IMR-90 (cell line): ENCODE data around the gene COL19A1. TPM values are rescaled to one million over a fixed set of nuclear protein-coding genes. Genes with fewer than 3 reads are reported as not detected.

Experiments used
- ATAC-seq: fragments of 200-7000 bp; cut with Tn5 transposase; 2 replicates; pipeline ENCODE4 v1.9.1; 2020; ENCODE audit warnings: low read depth, mild to moderate bottlenecking, moderate library complexity
- BruUV-seq: library from RNA; stranded (reverse); fragments of 400-500 nt; replicated peaks from 2 replicates; lab custom pipeline; 2021; lab: Mats Ljungman, UMichigan
- CTCF ChIA-PET: fragments of 300-600 bp; formaldehyde crosslinking; extraction: SDS; loops from one replicate; lab custom pipeline; 2021; ENCODE audit warnings: antibody characterized with exemption; lab: Yijun Ruan, JAX
- POLR2A ChIA-PET: fragments of 300-600 bp; sonication (Branson Sonifier 250); formaldehyde crosslinking; loops from one replicate; lab custom pipeline; 2022; ENCODE audit warnings: antibody characterized with exemption; ENCODE audit not compliant: unreplicated experiment; lab: Charles Lee
- DNase-seq: peaks from one replicate; pipeline ENCODE4 v3.0.0; 2013
- H2AFZ ChIP-seq: replicated peaks from 2 replicates; pipeline ENCODE3; 2013; ENCODE audit warnings: low read length, mild to moderate bottlenecking; ENCODE audit not compliant: poor library complexity
- H2AK5ac ChIP-seq: 2 replicates; pipeline ENCODE4 v1.6.1; 2013; ENCODE audit warnings: low read depth, low read length, inconsistent platforms
- H2AK9ac ChIP-seq: replicated peaks from 2 replicates; pipeline ENCODE3; 2013; ENCODE audit warnings: mild to moderate bottlenecking, low read depth, low read length, moderate library complexity; ENCODE audit not compliant: poor library complexity
- H2BK120ac ChIP-seq: 2 replicates; pipeline ENCODE4 v1.6.1; 2013; ENCODE audit warnings: low read depth, low read length, inconsistent platforms
- H2BK15ac ChIP-seq: 3 replicates; pipeline ENCODE4 v1.6.1; 2013; ENCODE audit warnings: low read depth, low read length, inconsistent platforms
- H2BK20ac ChIP-seq: 2 replicates; pipeline ENCODE4 v1.6.1; 2013; ENCODE audit warnings: low read depth, mild to moderate bottlenecking, inconsistent platforms, low read length, moderate library complexity
- H2BK5ac ChIP-seq: 2 replicates; pipeline ENCODE4 v1.6.1; 2013; ENCODE audit warnings: mild to moderate bottlenecking, low read depth, low read length, inconsistent platforms; ENCODE audit not compliant: poor library complexity, severe bottlenecking
- H3K14ac ChIP-seq: replicated peaks from 2 replicates; pipeline ENCODE4 v1.6.1; 2013; ENCODE audit warnings: low read depth, low read length, inconsistent platforms
- H3K18ac ChIP-seq: 2 replicates; pipeline ENCODE4 v1.6.1; 2013; ENCODE audit warnings: low read depth, low read length, control low read depth
- H3K23ac ChIP-seq: 2 replicates; pipeline ENCODE4 v1.6.1; 2013; ENCODE audit warnings: low read depth, low read length, inconsistent platforms
- H3K27ac ChIP-seq: 2 replicates; pipeline ENCODE4 v1.5.1; 2013; ENCODE audit warnings: mild to moderate bottlenecking, control low read depth, low read length; ENCODE audit not compliant: insufficient read depth
- H3K27me3 ChIP-seq: 2 replicates; pipeline ENCODE4 v1.6.1; 2013; ENCODE audit warnings: low read length; ENCODE audit not compliant: control insufficient read depth, insufficient read depth
- H3K36me3 ChIP-seq: 2 replicates; pipeline ENCODE4 v1.6.1; 2013; ENCODE audit warnings: low read length, mixed read lengths; ENCODE audit not compliant: control insufficient read depth, insufficient read depth
- H3K4ac ChIP-seq: 2 replicates; pipeline ENCODE4 v1.6.1; 2013; ENCODE audit warnings: low read depth, low read length, inconsistent platforms
- H3K4me1 ChIP-seq: 2 replicates; pipeline ENCODE4 v1.6.1; 2013; ENCODE audit warnings: low read length, mixed read lengths; ENCODE audit not compliant: control insufficient read depth, insufficient read depth
- H3K4me2 ChIP-seq: 2 replicates; pipeline ENCODE4 v1.6.1; 2013; ENCODE audit warnings: low read depth, mild to moderate bottlenecking, control low read depth, low read length, moderate library complexity
- H3K4me3 ChIP-seq: 2 replicates; pipeline ENCODE4 v1.5.1; 2013; ENCODE audit warnings: low read depth, mild to moderate bottlenecking, control low read depth, low read length, moderate library complexity; ENCODE audit not compliant: insufficient read depth
- H3K56ac ChIP-seq: 2 replicates; pipeline ENCODE4 v1.6.1; 2013; ENCODE audit warnings: low read length, inconsistent platforms; ENCODE audit not compliant: insufficient read depth; ENCODE audit errors: extremely low read depth
- H3K79me1 ChIP-seq, 2 experiments: 2 replicates each; pipeline ENCODE4 v1.6.1; 2013; ENCODE audit warnings: low read length in 2 of 2, inconsistent platforms in 1 of 2, low read depth in 1 of 2
- H3K9ac ChIP-seq: 2 replicates; pipeline ENCODE4 v1.6.1; 2013; ENCODE audit warnings: low read depth, low read length, control low read depth
- H3K9me1 ChIP-seq: 2 replicates; pipeline ENCODE4 v1.6.1; 2013; ENCODE audit warnings: low read length, inconsistent platforms; ENCODE audit not compliant: insufficient read depth
- H3K9me3 ChIP-seq: 2 replicates; pipeline ENCODE4 v1.6.1; 2013; ENCODE audit warnings: low read length; ENCODE audit not compliant: control insufficient read depth, insufficient read depth
- H4K20me1 ChIP-seq: 2 replicates; pipeline ENCODE4 v1.6.1; 2013; ENCODE audit warnings: low read length, inconsistent platforms; ENCODE audit not compliant: insufficient read depth
- H4K5ac ChIP-seq: 2 replicates; pipeline ENCODE4 v1.6.1; 2013; ENCODE audit warnings: mild to moderate bottlenecking, low read depth, low read length, control low read depth
- H4K8ac ChIP-seq, 2 experiments: 2 replicates each; pipeline ENCODE4 v1.6.1; 2013; ENCODE audit warnings: low read depth in 2 of 2, low read length in 2 of 2, control low read depth in 1 of 2, inconsistent platforms in 1 of 2
- H4K91ac ChIP-seq: 2 replicates; pipeline ENCODE4 v1.6.1; 2013; ENCODE audit warnings: low read depth, low read length, inconsistent platforms; ENCODE audit not compliant: insufficient read depth
- MAFK ChIP-seq: IDR thresholded peaks from 2 replicates; pipeline ENCODE4 v1.6.1; 2012; ENCODE audit warnings: low read depth, low read length, improper control_type of control experiment
- MAZ ChIP-seq: IDR thresholded peaks from 2 replicates; pipeline ENCODE4 v1.6.1; 2012; ENCODE audit warnings: low read depth, mild to moderate bottlenecking, low read length, improper control_type of control experiment, moderate library complexity, borderline replicate concordance
- MXI1 ChIP-seq: IDR thresholded peaks from 2 replicates; pipeline ENCODE4 v1.6.1; 2012; ENCODE audit warnings: low read depth, mild to moderate bottlenecking, low read length, moderate library complexity, borderline replicate concordance
- NFE2L2 ChIP-seq: fragments of 150-350 bp; IDR thresholded peaks from 2 replicates; pipeline ENCODE4 v1.6.1; 2016; ENCODE audit warnings: low read depth, mild to moderate bottlenecking, low read length
- RAD21 ChIP-seq: IDR thresholded peaks from 2 replicates; pipeline ENCODE4 v1.6.1; 2012; ENCODE audit warnings: low read length, improper control_type of control experiment
- RCOR1 ChIP-seq: IDR thresholded peaks from 2 replicates; pipeline ENCODE4 v1.6.1; 2012; ENCODE audit warnings: mild to moderate bottlenecking, low read length, improper control_type of control experiment; ENCODE audit not compliant: insufficient replicate concordance
- RFX5 ChIP-seq: IDR thresholded peaks from 2 replicates; pipeline ENCODE4 v1.8.0; 2012; ENCODE audit warnings: low read depth, mild to moderate bottlenecking, low read length, moderate library complexity
- WGBS, 2 experiments: methylation state at CpG; one replicate each; pipeline versions ENCODE4 v1.1.5 to v1.1.7; 2013; ENCODE audit warnings: missing lambda C conversion rate in 2 of 2; ENCODE audit not compliant: insufficient read length in 1 of 2; ENCODE audit errors: extremely low coverage in 2 of 2; 5-methylcytosine and 5-hydroxymethylcytosine counted together
- dilution Hi-C: fragments of 300-500 bp; cut with HindIII; formaldehyde crosslinking; loops from one replicate; pipeline ENCODE4 v1.14.3; 2018; ENCODE audit warnings: low sequenced_read_pairs; ENCODE audit not compliant: unreplicated experiment
- in situ Hi-C: fragments of 300-500 bp; cut with MboI; formaldehyde crosslinking; loops from 3 replicates; pipeline ENCODE4 v1.14.3; 2019; ENCODE audit warnings: low sequenced_read_pairs, inconsistent platforms, mixed read lengths
- intact Hi-C: fragments of 100-400 bp; cut with micrococcal nuclease; formaldehyde crosslinking; loops from 2 replicates; pipeline ENCODE4 v1.10.0; 2022
- polyA plus RNA-seq, 3 experiments: library from polyadenylated mRNA; depleted of rRNA; stranded (reverse); fragments of >200 nt; gene quantifications; 2 replicates each; pipeline ENCODE4 v1.2.3, GENCODE V29; 2012; ENCODE audit warnings: low replicate concordance in 1 of 3
- total RNA-seq: library from RNA; depleted of rRNA; stranded (reverse); fragments of >200 nt; gene quantifications from 2 replicates; pipeline ENCODE4 v1.2.3, GENCODE V29; 2012
- TF ChIP-seq, protein P1 (sequence below): conservative IDR thresholded peaks from 2 replicates; pipeline ENCODE4 v1.5.1; 2012; ENCODE audit warnings: mild to moderate bottlenecking, low read depth, low read length, improper control_type of control experiment

The COL19A1 gene
- total and polyA plus RNA-seq, 2 of the 4 experiments (the other 2 are of a cell fraction): under 0.01 TPM; not detected in 1

DNA sequence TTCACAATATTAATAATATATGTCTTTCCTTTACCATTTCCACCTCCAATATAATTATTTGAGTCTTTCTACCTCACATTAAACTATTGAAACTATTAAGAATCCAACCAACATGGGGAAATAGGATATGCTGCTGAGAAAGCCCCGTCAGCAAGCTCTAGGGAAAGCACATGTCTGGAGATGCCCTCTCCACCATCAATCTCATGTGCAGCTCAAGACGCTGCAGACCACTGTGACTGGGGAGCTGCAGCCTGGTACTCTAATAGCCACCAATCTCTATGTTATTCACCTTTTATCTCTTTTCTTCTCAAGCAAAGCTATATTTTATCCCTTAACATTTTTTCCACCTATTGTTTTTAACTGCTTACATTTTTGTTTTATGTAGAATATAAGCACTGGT is 386.2 kb downstream of the COL19A1 start:
- CTCF ChIA-PET: no interaction called here
- Histone ChIP-seq H3K4me1 (no peaks in the 10 kb centered on the region), H3K56ac (no peak overlapping the region), H3K36me3 (no peaks in the 10 kb centered on the region), H3K18ac (no peak overlapping the region), H2BK20ac (no peak overlapping the region), H3K23ac (no peak overlapping the region), H3K27me3 (no peaks in the 10 kb centered on the region), H3K14ac (no peak overlapping the region), H2AK9ac (no peak overlapping the region), H3K9me1 (no peaks in the 10 kb centered on the region), H4K8ac (no peak overlapping the region), H3K27ac (no peak overlapping the region), H4K5ac (no peak overlapping the region), H3K9ac (no peak overlapping the region), H3K4ac (no peak overlapping the region), H2BK120ac (no peak overlapping the region), H4K20me1 (no peaks in the 10 kb centered on the region), H2BK15ac (no peak overlapping the region), H2BK5ac (no peak overlapping the region), H3K9me3 (no peaks in the 10 kb centered on the region), H3K4me3 (no peak overlapping the region), H2AK5ac (no peak overlapping the region), H3K4me2 (no peak overlapping the region), H4K91ac (no peak overlapping the region), H2AFZ (no peak overlapping the region), H3K79me1 (no peaks in the 10 kb centered on the region)
- in situ Hi-C loops (no loop called here), intact Hi-C loops (no loop called here), dilution Hi-C loops (no loop called here)
- no peak for DNase-seq
- no peak for TF ChIP-seq RFX5
- no peak for TF ChIP-seq RCOR1
- no peak for TF ChIP-seq RAD21
- TF ChIP-seq, protein P1, sequence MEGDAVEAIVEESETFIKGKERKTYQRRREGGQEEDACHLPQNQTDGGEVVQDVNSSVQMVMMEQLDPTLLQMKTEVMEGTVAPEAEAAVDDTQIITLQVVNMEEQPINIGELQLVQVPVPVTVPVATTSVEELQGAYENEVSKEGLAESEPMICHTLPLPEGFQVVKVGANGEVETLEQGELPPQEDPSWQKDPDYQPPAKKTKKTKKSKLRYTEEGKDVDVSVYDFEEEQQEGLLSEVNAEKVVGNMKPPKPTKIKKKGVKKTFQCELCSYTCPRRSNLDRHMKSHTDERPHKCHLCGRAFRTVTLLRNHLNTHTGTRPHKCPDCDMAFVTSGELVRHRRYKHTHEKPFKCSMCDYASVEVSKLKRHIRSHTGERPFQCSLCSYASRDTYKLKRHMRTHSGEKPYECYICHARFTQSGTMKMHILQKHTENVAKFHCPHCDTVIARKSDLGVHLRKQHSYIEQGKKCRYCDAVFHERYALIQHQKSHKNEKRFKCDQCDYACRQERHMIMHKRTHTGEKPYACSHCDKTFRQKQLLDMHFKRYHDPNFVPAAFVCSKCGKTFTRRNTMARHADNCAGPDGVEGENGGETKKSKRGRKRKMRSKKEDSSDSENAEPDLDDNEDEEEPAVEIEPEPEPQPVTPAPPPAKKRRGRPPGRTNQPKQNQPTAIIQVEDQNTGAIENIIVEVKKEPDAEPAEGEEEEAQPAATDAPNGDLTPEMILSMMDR: no peak
- TF ChIP-seq MXI1: no peak
- TF ChIP-seq MAZ: no peak
- no peak for TF ChIP-seq MAFK
- no peak for TF ChIP-seq NFE2L2
- POLR2A ChIA-PET: no interaction called here
- no TSS peak for BruUV-seq
- no CpG with 5 or more reads among the region's 2 CpGs for WGBS, 2 experiments
- no peak for ATAC-seq
